ENCODE results near the gene UBE3C. TPM values are rescaled to one million over a fixed set of nuclear protein-coding genes. Genes with fewer than 3 reads are reported as not detected.

UBE3C gene
- total and polyA plus RNA-seq, 2 of the 13 experiments (the other 11 are each of a cell fraction or from before 2014, with no cell fraction given): 27.0 to 48.2 TPM

- Histone ChIP-seq H3K9me3 (ENCODE audit: low read length) (no peaks in the 10 kb centered on the region), H3K4me2 (ENCODE audit: low read depth, low read length) (peak overlapping the region; percentile 99), H3K27ac (ENCODE audit: extremely low read length, insufficient read depth, low read length) (no peak overlapping the region), H3K4me3 (replicated peaks in 1 of 3; ENCODE audit: insufficient read depth in 1 of 3, low read depth in 2 of 3, low read length in 3 of 3) (peak overlapping the region; percentile 79 to 93 (median 88)), H3K9ac (ENCODE audit: insufficient read depth, low read depth, low read length) (peak overlapping the region; percentile 95), H4K20me1 (ENCODE audit: insufficient read depth, low read length) (peaks cover 48% of the 10 kb centered on the region), H3K27me3 (ENCODE audit: control insufficient read depth in 1 of 2, insufficient read depth in 2 of 2, low read length in 2 of 2) (no peaks in the 10 kb centered on the region; a peak in 1 of 5 replicates), H3K4me1 (ENCODE audit: insufficient read depth, low read length) (peaks cover 60% of the 10 kb centered on the region), H3K79me2 (ENCODE audit: insufficient read depth, low read length) (peaks cover 63% of the 10 kb centered on the region), H2AFZ (ENCODE audit: low read length) (no peak overlapping the region), H3K36me3 (replicated peaks in 1 of 2; ENCODE audit: control insufficient read depth in 1 of 2, insufficient read depth in 2 of 2, low read length in 2 of 2) (peaks cover 5 to 23% of the 10 kb centered on the region in 2 experiments)
- TSS peak; percentile 62 for BruUV-seq (replicated peaks)
- FAIRE-seq (peak; percentile 8), ATAC-seq (no peak), DNase-seq (ENCODE audit: low spot score) (no peak)
- intact Hi-C loops (cut with micrococcal nuclease; ENCODE audit: unreplicated experiment): no loop called here
- in situ Hi-C loops (cut with HindIII; ENCODE audit: extremely low pct_ligation_motif_present, low pct_unique_long_range_greater_than_20kb): no loop called here
- ChIA-PET POLR2A (interaction anchor here (1.2 kb wide), 1 partner anchor 152 kb away, joined by 3 read pairs; no protein-coding TSS in a partner anchor), CTCF (ENCODE audit: low intra/inter-chr PET ratio, low total read pairs) (no interaction called here)
- TF ChIP-seq ZFX (CRISPR knock-in tag; IDR thresholded peaks at IDR 0.05; ENCODE audit: low read depth) (no peak), CENPBD1 (CRISPR knock-in tag; IDR thresholded peaks at IDR 0.05; ENCODE audit: borderline replicate concordance, low read depth) (no peak), POLR2G (IDR thresholded peaks at IDR 0.05; ENCODE audit: low read depth, low read length) (0 out of 2 replicates have a peak, but pooled peaks have one; percentile 7), ZMYM3 (CRISPR knock-in tag; IDR thresholded peaks at IDR 0.05) (no peak), NPAS2 (CRISPR knock-in tag; IDR thresholded peaks at IDR 0.05; ENCODE audit: borderline replicate concordance) (no peak), TAF15 (IDR thresholded peaks at IDR 0.05; ENCODE audit: low read depth, low read length, poor library complexity, severe bottlenecking) (no peak), SMC3 (IDR thresholded peaks at IDR 0.05; ENCODE audit: low read length) (no peak), GATA4 (IDR thresholded peaks at IDR 0.05; ENCODE audit: borderline replicate concordance, low read depth) (no peak), NFYB (CRISPR knock-in tag; IDR thresholded peaks at IDR 0.05) (no peak), STAG1 (CRISPR knock-in tag; IDR thresholded peaks at IDR 0.05) (no peak), ZNF121 (CRISPR knock-in tag; IDR thresholded peaks at IDR 0.05) (no peak), RBFOX2 (IDR thresholded peaks at IDR 0.05; ENCODE audit: low read depth, low read length) (0 out of 2 replicates have a peak, but pooled peaks have one; percentile 4), ASH2L (IDR thresholded peaks at IDR 0.05; ENCODE audit: insufficient read length, low read depth, low read length) (no peak)
- 64% methylated on average over 10 of the region's 10 CpGs for WGBS (ENCODE audit: low lambda C conversion rate)
Measured at GRCh38 chr7:157140511-157140905, 1.8 kb downstream of the UBE3C start.

Measured in HepG2 (cell line).